ENCODE data around the gene ACTA2.

Gene ACTA2

GRCh38 chr10:88952647-88953111, at the start of gene ACTA2:
TSS of gene ACTA2 (minus strand) at chr10:88952773. CDS start at chr10:88948930, 3,843 bp downstream.
- TF ChIP-seq CTCF (IDR thresholded peaks at IDR 0.05; ENCODE audit: borderline replicate concordance, control extremely low read depth, extremely low read depth, insufficient read depth, missing control alignments) = no peak
- no peak for DNase-seq (ENCODE audit: low spot score)
- in situ Hi-C loops (cut with MboI; ENCODE audit: low sequenced_read_pairs, unreplicated experiment) = no loop called here

DNA sequence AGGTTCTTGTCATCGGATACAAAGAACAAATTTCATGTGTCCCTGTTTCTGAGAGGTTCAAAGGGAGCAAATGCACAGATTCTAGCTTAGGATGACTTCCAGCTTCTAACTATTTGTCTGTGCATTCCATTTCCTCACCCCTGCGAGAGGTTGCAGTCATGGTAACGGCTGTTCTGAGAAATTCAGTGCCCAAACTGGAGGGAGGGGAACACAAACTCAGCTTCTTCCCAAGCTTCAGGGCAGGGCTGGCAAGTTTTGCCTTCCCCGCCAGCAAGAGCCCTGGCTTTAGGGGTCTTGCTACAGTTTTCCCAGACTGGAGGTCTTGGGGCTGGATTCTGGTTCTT, 49.1 kb upstream of the ACTA2 start:
- no peak for DNase-seq (ENCODE audit: low spot score)
- no peak for TF ChIP-seq CTCF (IDR thresholded peaks at IDR 0.05; ENCODE audit: borderline replicate concordance, control extremely low read depth, extremely low read depth, insufficient read depth, missing control alignments)
- in situ Hi-C loops (cut with MboI; ENCODE audit: low sequenced_read_pairs, unreplicated experiment) = no loop called here

- TF ChIP-seq CTCF (IDR thresholded peaks at IDR 0.05; ENCODE audit: borderline replicate concordance, control extremely low read depth, extremely low read depth, insufficient read depth, missing control alignments) = no peak
- in situ Hi-C loops (cut with MboI; ENCODE audit: low sequenced_read_pairs, unreplicated experiment) = no loop called here
- no peak for DNase-seq (ENCODE audit: low spot score)
Observed at GRCh38 chr10:89001024-89001728, 48.6 kb upstream of the ACTA2 start.

- in situ Hi-C loops (cut with MboI; ENCODE audit: low sequenced_read_pairs, unreplicated experiment) = no loop called here
- no peak for TF ChIP-seq CTCF (IDR thresholded peaks at IDR 0.05; ENCODE audit: borderline replicate concordance, control extremely low read depth, extremely low read depth, insufficient read depth, missing control alignments)
- DNase-seq (ENCODE audit: low spot score) = no peak
Observed at GRCh38 chr10:88999625-89000024, 47.1 kb upstream of the ACTA2 start.

GRCh38 chr10:88996927-88997326, 44.4 kb upstream of the ACTA2 start:
- DNase-seq (ENCODE audit: low spot score) = no peak
- TF ChIP-seq CTCF (IDR thresholded peaks at IDR 0.05; ENCODE audit: borderline replicate concordance, control extremely low read depth, extremely low read depth, insufficient read depth, missing control alignments) = no peak
- in situ Hi-C loops (cut with MboI; ENCODE audit: low sequenced_read_pairs, unreplicated experiment) = no loop called here

DNA sequence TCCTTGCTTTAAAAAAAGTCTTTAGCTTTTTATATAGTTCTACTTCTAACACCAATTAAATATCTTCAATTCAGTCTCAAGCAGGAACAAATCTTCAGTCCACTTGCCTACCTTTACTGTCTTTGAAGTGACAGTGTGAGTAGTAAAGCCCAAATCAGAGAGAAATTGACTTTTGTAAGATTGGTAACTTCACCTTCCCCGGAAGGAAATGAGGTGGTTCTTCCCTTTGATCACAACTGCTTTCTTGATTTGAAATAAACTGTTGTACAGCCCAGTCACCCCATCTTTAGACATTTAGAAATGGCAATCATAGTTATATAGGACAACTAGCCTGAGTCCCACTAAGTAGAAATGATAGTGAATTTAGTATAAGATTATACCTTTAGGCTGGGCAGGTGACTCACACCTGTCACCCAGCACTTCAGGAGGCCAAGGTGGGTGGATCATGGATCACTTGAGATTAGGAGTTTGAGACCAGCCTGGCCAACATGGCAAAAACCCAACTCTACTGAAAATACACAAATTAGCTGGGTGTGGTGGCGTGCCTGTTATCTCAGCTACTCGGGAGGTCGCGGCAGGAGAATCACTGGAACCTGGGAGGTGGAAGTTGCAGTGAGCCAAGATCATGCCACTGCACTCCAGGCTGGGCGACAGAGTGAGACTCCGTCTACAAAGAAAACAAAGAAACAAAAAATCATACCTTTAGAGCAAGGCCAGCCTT, 42.7 kb upstream of the ACTA2 start:
- no peak for DNase-seq (ENCODE audit: low spot score)
- TF ChIP-seq CTCF (IDR thresholded peaks at IDR 0.05; ENCODE audit: borderline replicate concordance, control extremely low read depth, extremely low read depth, insufficient read depth, missing control alignments) = no peak
- in situ Hi-C loops (cut with MboI; ENCODE audit: low sequenced_read_pairs, unreplicated experiment) = no loop called here
